ENCODE data around the gene FERMT3. TPM values are rescaled to one million over a fixed set of nuclear protein-coding genes. Genes with fewer than 3 reads are reported as not detected.

Gene FERMT3
- total and polyA plus RNA-seq, 2 of the 13 experiments (the other 11 are each of a cell fraction or from before 2014, with no cell fraction given), result 0.29 TPM; not detected in 1

GRCh38 chr11:64165842-64166635, 40.5 kb upstream of the FERMT3 start, which contains the start of gene MACROD1 (continued):
- TF ChIP-seq KIAA2018 (CRISPR knock-in tag; IDR thresholded peaks at IDR 0.05; ENCODE audit: borderline replicate concordance) (0 out of 2 replicates have a peak, but pooled peaks have one; percentile 77), ZNF616 (CRISPR knock-in tag; IDR thresholded peaks at IDR 0.05; ENCODE audit: low read depth) (no peak)

- Histone ChIP-seq H3K36me3 (replicated peaks in 1 of 2; ENCODE audit: control insufficient read depth in 1 of 2, insufficient read depth in 2 of 2, low read length in 2 of 2) (no peaks in the 10 kb centered on the region), H3K4me3 (replicated peaks in 1 of 3; ENCODE audit: insufficient read depth in 1 of 3, low read depth in 2 of 3, low read length in 3 of 3) (no peak overlapping the region), H4K20me1 (ENCODE audit: insufficient read depth, low read length) (no peaks in the 10 kb centered on the region), H3K79me2 (ENCODE audit: insufficient read depth, low read length) (peaks cover 3% of the 10 kb centered on the region), H2AFZ (ENCODE audit: low read length) (no peak overlapping the region), H3K4me2 (ENCODE audit: low read depth, low read length) (no peak overlapping the region), H3K27ac (ENCODE audit: extremely low read length, insufficient read depth, low read length) (peak overlapping the region; percentile 26), H3K9me3 (ENCODE audit: low read length) (peaks cover 4% of the 10 kb centered on the region), H3K4me1 (ENCODE audit: insufficient read depth, low read length) (peaks cover 30% of the 10 kb centered on the region), H3K9ac (ENCODE audit: insufficient read depth, low read depth, low read length) (no peak overlapping the region), H3K27me3 (ENCODE audit: control insufficient read depth in 1 of 2, insufficient read depth in 2 of 2, low read length in 2 of 2) (no peaks in the 10 kb centered on the region; a peak in 1 of 5 replicates)
- FAIRE-seq, result no peak
- CTCF ChIA-PET (ENCODE audit: low intra/inter-chr PET ratio, low total read pairs), result no interaction called here
- intact Hi-C loops (cut with micrococcal nuclease; ENCODE audit: unreplicated experiment) (no loop called here), in situ Hi-C loops (cut with HindIII; ENCODE audit: extremely low pct_ligation_motif_present, low pct_unique_long_range_greater_than_20kb) (no loop called here)
- no peak for DNase-seq (ENCODE audit: low spot score)
- BruUV-seq (replicated peaks), result no TSS peak
- ATAC-seq, result no peak
- POLR2A ChIA-PET, result interaction anchor here (0.6 to 1.0 kb wide), 4 partner anchors 16 to 312 kb away, joined by 3 to 8 read pairs (median 3); partner anchors contain the start of gene STIP1
- WGBS (ENCODE audit: low lambda C conversion rate), result 42% methylated on average over 4 of the region's 4 CpGs
- TF ChIP-seq ZFX (CRISPR knock-in tag; IDR thresholded peaks at IDR 0.05; ENCODE audit: low read depth) (no peak), ZNF740 (CRISPR knock-in tag; IDR thresholded peaks at IDR 0.05) (no peak), ZNF770 (CRISPR knock-in tag; IDR thresholded peaks at IDR 0.05) (peak; percentile 90), KDM1A (CRISPR knock-in tag; IDR thresholded peaks at IDR 0.05) (0 out of 2 replicates have a peak, but pooled peaks have one; percentile 49), NRL (CRISPR knock-in tag; IDR thresholded peaks at IDR 0.05; ENCODE audit: borderline replicate concordance) (no peak), ZSCAN29 (CRISPR knock-in tag; conservative IDR thresholded peaks at IDR 0.05) (peak; percentile 71; the same call in 1 of the 2 replicates), IKZF4 (CRISPR knock-in tag; IDR thresholded peaks at IDR 0.05; ENCODE audit: borderline replicate concordance, low read depth, not compliant biosample characterization) (no peak)
Measured at GRCh38 chr11:64170419-64170818, 36.1 kb upstream of the FERMT3 start.
